ENCODE results near the gene CCDC138.

The CCDC138 gene

DNA sequence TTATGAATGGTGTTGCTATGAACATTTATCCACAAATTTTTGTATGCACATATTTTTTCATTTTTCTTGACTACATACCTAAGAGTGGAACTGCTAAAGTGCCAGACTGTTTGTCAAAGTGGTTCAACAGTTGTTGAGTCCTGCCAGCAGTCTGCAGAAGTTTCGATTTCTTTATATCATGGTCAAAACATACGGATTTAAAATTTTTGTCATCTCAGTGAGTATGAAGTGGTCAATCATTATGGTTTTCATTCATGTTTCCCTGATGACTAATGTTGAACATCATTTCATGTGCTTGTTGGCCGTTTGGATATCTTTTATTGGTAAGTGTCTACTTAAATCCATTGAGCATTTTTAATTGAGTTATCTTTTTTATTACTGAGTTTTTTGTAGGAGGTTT, 39.2 kb downstream of the CCDC138 start:
- no peak for DNase-seq

DNA sequence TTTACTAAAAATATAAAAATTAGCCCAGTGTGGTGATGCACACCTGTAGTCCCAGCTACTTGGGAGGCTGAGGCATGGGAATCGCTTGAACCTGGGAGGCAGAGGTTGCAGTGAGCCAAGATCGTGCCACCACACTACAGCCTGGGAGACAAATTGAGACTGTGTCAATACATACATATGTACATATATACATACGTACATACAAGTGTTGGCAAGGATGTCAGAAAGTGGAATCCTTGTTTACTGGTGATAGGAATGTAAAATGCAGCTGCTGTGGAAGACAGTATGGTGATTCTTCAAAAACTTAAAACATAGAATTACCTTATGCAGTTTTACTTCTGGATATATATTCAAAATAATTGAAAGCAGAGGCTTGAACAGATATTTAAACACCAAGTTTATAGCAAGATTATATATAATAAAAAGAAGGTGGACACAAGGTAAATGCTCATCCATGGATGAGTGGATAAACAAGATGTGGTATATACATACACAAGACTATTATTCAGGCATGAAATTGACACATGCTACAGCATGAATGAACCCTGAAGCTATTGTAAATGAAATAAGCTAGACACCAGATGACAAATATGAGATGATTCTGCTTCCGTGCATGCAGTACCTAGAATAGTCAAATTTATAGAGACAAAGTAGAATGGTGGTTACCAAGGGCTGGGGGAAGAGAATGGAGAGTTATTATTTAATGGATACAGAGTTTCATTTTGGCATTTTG, 43.2 kb downstream of the CCDC138 start:
- no peak for DNase-seq

GRCh38 chr2:108833219-108833618, 46.6 kb downstream of the CCDC138 start:
- no peak for DNase-seq

GRCh38 chr2:108834620-108835019, 48.0 kb downstream of the CCDC138 start:
- DNase-seq, result no peak

DNA sequence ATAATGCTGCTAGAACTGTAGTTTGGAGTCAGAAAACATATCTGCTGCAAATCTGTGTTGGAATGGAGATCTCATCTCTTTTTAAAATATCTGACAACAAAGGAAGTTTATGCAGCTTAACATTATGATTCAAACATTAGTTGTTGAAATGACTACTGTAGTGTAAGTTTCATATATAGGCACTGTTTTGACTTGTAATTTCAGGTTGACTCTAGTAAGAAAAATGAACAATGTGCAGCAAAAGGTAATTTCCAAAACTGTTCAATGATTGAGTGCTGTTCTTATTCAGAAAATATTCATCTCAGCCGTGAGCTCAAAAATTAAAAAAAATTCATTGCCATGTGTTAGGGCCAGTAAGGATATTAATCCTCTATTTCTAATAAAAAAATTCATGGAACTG, 48.5 kb downstream of the CCDC138 start:
- no peak for DNase-seq

DNA sequence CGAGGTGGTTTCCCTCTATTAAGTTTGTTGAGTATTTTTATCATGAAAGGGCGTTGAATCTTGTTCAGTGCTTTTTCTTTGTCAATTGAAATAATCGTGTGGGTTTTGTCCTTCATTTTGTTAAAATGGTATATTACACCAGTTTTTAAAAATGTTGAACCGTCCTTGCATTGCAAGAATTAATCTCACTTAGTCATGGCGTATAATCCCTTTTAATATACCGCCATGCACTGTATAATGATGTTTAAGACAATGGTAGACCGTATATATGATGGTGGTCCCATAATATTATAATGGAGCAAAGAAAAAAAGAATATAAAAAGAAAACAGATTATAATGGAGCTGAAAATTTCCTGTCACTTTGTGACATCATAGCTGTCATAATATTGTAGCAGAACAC, 50.6 kb downstream of the CCDC138 start:
- DNase-seq, result no peak

- DNase-seq, result no peak
These were observed 54.9 kb downstream of the CCDC138 start for GRCh38 chr2:108841506-108841905.

DNA sequence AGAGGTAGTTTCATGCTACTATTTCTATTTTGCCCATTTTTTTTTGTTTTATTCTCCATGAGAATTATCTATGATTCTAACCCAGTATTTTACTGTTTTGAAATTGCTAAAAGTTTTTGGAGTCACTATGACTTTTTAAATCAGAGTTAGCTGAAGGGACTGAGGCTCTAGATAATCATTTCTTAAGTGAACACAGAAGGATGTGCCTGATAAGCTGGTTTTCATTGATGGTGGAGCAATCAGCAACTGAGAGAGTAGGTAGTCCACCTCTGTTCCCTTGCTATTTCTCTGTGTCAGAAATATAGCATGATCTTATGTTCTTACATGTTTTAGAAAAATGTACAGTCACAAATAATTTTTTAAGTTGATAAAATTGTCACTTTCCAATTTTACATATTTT, 59.4 kb downstream of the CCDC138 start:
- DNase-seq, result no peak

- DNase-seq, result no peak
These were observed 60.4 kb downstream of the CCDC138 start for GRCh38 chr2:108847000-108847399.

GRCh38 chr2:108852375-108852774, 65.8 kb downstream of the CCDC138 start:
- no peak for DNase-seq

DNA sequence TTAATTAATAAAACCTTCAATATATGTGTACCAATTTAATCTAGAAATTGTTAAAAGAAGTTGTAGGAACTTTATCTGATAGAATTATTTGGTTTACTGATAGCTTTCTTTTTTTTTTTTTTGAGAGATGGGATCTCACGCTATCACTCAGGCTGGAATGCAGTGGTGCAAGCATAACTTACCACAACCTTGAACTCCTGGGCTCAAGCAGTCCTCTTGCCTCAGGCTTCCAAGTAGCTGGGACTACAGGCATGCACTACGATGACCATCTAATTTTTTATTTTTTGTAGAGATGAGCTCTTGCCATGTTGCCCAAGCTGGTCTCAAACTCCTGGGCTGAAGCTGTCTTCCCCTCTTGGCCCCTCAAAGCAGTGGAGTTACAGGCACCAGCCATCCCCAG, 66.8 kb downstream of the CCDC138 start:
- no peak for DNase-seq

DNA sequence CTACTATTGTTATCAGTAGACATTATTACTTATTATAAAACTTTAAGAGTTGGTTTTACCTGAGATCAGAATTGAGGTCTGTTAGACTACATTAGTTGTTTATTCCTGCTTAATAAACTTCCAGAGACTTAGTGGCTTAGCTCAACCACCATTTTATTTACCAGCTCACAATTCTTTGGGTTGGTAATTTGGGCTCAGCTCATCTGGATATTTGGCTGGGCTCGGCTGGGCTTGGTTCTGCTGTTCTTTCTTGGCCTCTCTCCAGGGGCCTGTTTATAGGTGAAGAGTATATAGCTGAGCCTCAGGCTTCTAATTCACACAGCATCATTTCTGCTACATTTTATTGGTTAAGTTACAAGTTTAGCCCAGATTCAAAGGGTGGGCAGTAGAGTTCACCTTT, 67.9 kb downstream of the CCDC138 start:
- DNase-seq, result no peak

- no peak for DNase-seq
These were observed 68.6 kb downstream of the CCDC138 start for GRCh38 chr2:108855194-108855593.

GRCh38 chr2:108858894-108859293, 72.3 kb downstream of the CCDC138 start:
- no peak for DNase-seq

GRCh38 chr2:108866041-108866440, 79.5 kb downstream of the CCDC138 start:
- DNase-seq, result no peak

DNA sequence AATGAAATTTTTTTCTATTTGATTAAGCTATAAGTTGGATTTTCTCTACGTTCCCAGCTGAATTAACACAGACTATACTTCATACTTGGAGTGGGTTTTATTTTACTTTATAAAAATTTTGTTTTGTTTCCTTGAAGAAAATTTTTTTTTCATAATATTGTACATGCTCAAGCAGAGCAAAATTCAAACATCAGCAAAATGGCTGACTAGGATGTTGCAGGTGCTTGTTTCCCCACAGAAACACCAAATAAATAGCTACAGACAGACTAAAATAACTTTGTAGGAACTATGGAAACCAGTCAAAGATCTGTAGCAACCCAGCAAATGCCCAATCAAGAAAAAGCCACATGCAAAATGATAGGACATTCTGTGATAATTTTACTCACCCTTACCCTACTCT, 82.3 kb downstream of the CCDC138 start:
- DNase-seq, result no peak

- DNase-seq, result no peak
These were observed 83.0 kb downstream of the CCDC138 start for GRCh38 chr2:108869542-108869941.

GRCh38 chr2:108870069-108870644, 83.6 kb downstream of the CCDC138 start:
- DNase-seq, result no peak

DNA sequence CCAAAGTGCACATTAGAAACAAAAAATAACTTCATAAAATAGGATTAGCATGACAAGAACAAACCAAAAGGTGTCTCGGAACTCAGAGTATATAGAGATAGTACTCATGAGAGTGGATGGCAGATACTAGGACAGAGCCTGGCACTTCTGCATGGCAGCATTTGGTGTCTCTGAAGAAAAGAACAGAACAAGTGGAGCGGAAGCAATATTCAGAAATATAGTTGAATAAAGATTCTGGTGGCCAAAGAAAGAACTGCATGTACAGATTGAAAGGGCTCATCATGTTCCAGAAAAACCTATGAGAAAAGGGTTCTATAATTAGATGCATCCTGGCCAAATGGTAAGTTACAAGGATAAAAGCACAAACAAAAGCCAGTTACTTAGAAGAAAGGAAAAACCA, 90.9 kb downstream of the CCDC138 start:
- no peak for DNase-seq

- no peak for DNase-seq
These were observed 91.7 kb downstream of the CCDC138 start for GRCh38 chr2:108878276-108878675.

DNA sequence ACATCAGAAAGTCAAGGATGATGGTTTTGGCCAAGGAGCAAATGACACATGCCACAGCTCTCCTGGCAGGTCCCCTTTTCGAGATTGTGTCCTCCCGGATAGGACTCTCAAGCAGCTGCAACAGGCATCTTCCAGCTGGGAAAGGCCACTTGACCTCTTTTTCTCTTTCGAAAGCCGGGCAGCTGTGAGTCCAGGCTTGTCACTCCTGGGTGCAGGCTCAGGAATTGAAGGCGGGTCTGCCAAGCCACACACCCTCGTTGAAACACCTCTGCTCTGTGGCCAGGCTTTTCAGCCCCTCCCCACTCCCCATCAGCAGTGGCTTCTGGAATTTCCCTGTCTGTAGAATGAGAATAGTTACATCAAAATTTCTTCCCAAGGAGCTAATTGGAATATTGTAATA, 98.0 kb downstream of the CCDC138 start:
- no peak for DNase-seq

DNA sequence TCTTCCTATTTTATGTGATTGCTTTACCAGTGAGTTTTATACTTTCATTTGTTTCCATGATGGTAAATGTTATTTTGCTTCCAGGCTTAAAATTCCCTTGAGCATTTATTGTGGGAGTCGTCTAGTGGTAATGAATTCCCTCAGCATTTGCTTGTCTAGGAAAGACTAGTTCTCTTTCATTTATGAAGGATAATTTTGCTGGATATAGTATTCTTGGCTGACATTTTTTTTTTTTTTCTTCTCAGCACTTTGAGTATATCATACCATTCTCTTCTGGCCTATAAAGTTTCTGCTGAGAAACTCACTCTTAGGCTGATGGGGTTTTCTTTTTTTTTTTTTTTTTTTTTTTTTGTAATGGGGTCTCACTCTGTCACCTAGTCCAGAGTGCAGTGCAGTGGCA, 103.3 kb downstream of the CCDC138 start:
- DNase-seq, result no peak

- no peak for DNase-seq
These were observed 106.7 kb downstream of the CCDC138 start for GRCh38 chr2:108893277-108893676.

- DNase-seq, result no peak
These were observed 108.2 kb downstream of the CCDC138 start for GRCh38 chr2:108894766-108895165.

GRCh38 chr2:108895188-108895587, 108.6 kb downstream of the CCDC138 start:
- no peak for DNase-seq
